ENCODE results near the gene CCNB3. TPM values are rescaled to one million over a fixed set of nuclear protein-coding genes. Genes with fewer than 3 reads are reported as not detected.

Gene CCNB3
- total RNA-seq, 1 experiment from 2014 or later = 0.68 TPM

DNA sequence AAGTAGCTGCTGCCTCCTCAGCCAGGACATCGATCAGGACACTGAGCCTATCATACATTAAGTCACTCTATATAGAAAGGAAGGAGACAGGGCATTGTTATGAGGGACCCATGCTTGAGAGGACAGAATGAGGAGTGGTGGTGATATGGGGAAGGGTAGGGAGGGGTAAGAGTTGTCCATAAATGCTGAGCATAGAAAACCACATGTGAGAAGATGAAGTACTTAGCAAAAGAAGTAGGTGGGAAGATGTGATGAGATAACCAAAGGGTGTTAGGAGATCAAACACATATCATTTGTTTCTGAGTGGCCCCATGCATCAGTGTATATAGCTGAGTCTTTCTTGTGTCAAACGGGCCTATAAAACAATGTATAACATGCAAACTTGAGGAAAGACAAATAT, 182.0 kb downstream of the CCNB3 start:
- BruUV-seq (replicated peaks) = no TSS peak
- no peaks in the 10 kb centered on the region for H3K4me1 Mint-ChIP-seq (ENCODE audit: insufficient read depth, unreplicated experiment)
- ChIA-PET CTCF (no interaction called here), POLR2A (no interaction called here)
- H3K4me3 Mint-ChIP-seq (ENCODE audit: unreplicated experiment) = no peak overlapping the region
- TF ChIP-seq, protein P1, sequence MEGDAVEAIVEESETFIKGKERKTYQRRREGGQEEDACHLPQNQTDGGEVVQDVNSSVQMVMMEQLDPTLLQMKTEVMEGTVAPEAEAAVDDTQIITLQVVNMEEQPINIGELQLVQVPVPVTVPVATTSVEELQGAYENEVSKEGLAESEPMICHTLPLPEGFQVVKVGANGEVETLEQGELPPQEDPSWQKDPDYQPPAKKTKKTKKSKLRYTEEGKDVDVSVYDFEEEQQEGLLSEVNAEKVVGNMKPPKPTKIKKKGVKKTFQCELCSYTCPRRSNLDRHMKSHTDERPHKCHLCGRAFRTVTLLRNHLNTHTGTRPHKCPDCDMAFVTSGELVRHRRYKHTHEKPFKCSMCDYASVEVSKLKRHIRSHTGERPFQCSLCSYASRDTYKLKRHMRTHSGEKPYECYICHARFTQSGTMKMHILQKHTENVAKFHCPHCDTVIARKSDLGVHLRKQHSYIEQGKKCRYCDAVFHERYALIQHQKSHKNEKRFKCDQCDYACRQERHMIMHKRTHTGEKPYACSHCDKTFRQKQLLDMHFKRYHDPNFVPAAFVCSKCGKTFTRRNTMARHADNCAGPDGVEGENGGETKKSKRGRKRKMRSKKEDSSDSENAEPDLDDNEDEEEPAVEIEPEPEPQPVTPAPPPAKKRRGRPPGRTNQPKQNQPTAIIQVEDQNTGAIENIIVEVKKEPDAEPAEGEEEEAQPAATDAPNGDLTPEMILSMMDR (IDR thresholded peaks at IDR 0.05; ENCODE audit: unreplicated experiment) = no peak
- intact Hi-C loops (cut with micrococcal nuclease) = no loop called here
- H3K36me3 Mint-ChIP-seq (ENCODE audit: insufficient read depth, unreplicated experiment) = no peaks in the 10 kb centered on the region
- H3K27ac Mint-ChIP-seq (ENCODE audit: low read depth, unreplicated experiment) = no peak overlapping the region
- H3K9me3 Mint-ChIP-seq (ENCODE audit: unreplicated experiment) = no peaks in the 10 kb centered on the region
- H3K27me3 Mint-ChIP-seq (ENCODE audit: insufficient read depth, unreplicated experiment) = peaks cover 92% of the 10 kb centered on the region
- no peak for DNase-seq (ENCODE audit: unreplicated experiment)

DNA sequence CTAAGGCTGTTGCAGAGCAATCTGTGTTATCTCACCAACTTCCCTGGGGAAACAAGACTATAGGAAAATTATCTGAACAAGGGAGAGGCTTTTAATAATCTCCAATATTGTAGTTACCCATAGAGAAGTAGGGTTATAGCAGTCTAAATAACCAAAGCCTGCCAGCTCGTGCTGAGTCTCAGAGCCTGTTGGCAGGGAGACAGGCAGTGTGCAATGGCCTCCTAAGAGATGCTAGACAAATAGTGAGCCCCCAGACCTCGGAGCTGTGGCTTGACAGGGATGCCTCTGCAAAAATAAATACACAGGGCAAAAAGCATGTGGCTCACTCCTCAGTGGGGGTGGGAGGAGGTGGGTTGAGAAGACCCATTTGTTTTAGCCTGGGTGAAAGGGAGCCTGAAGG, 189.3 kb downstream of the CCNB3 start:
- intact Hi-C loops (cut with micrococcal nuclease) = no loop called here
- no peak overlapping the region for H3K4me3 Mint-ChIP-seq (ENCODE audit: unreplicated experiment)
- ChIA-PET CTCF (no interaction called here), POLR2A (no interaction called here)
- peaks cover 85% of the 10 kb centered on the region for H3K27me3 Mint-ChIP-seq (ENCODE audit: insufficient read depth, unreplicated experiment)
- no peaks in the 10 kb centered on the region for H3K36me3 Mint-ChIP-seq (ENCODE audit: insufficient read depth, unreplicated experiment)
- TF ChIP-seq, protein P1 (IDR thresholded peaks at IDR 0.05; ENCODE audit: unreplicated experiment) = no peak
- DNase-seq (ENCODE audit: unreplicated experiment) = no peak
- no TSS peak for BruUV-seq (replicated peaks)
- peaks cover 7% of the 10 kb centered on the region for H3K9me3 Mint-ChIP-seq (ENCODE audit: unreplicated experiment)
- no peak overlapping the region for H3K27ac Mint-ChIP-seq (ENCODE audit: low read depth, unreplicated experiment)
- no peaks in the 10 kb centered on the region for H3K4me1 Mint-ChIP-seq (ENCODE audit: insufficient read depth, unreplicated experiment)

Other genes starting within 250 kb of the CCNB3 start
- gene AKAP4, start 3.8 kb upstream of the CCNB3 start, total RNA-seq (2022) = not detected in 2 replicates

Measured in MCF 10A (cell line).